Small intestine (tissue), 16 donors: Measurements from ENCODE around the gene ATG4C. TPM values are rescaled to one million over a fixed set of nuclear protein-coding genes. Genes with fewer than 3 reads are reported as not detected.
"Not testable (repeated sequence)": the region's sequence is repeated elsewhere in the genome, so short reads cannot be mapped to it uniquely, and the experiment has no call there.

Experiments used
- DNase-seq, 2 donors: peaks; one replicate each; pipeline versions ENCODE4 v3.0.0 to v3.0.0-alpha.2; 2013
- FAIRE-seq: peaks from 2 replicates; lab custom pipeline; 2012; peaks lifted over from hg19 to GRCh38; lab: Jason Lieb, UNC
- H3K27ac ChIP-seq, 3 donors: one replicate each; pipeline ENCODE4 v1.5.1; 2013; ENCODE audit warnings: low read length in 2 of 3, mild to moderate bottlenecking in 2 of 3, control low read depth in 1 of 3, inconsistent platforms in 1 of 3, low read depth in 1 of 3, moderate library complexity in 1 of 3
- H3K27me3 ChIP-seq, 3 donors: one replicate each; pipeline ENCODE4 v1.6.1; 2013; ENCODE audit warnings: low read length in 3 of 3, inconsistent platforms in 1 of 3; ENCODE audit not compliant: control insufficient read depth in 3 of 3, insufficient read depth in 3 of 3
- H3K36me3 ChIP-seq, 3 donors: one replicate each; pipeline ENCODE4 v1.6.1; 2013; ENCODE audit warnings: low read length in 3 of 3, inconsistent platforms in 1 of 3, low read depth in 1 of 3, mild to moderate bottlenecking in 1 of 3, moderate library complexity in 1 of 3; ENCODE audit not compliant: control insufficient read depth in 3 of 3, insufficient read depth in 2 of 3
- H3K4me1 ChIP-seq, 3 donors: one replicate each; pipeline ENCODE4 v1.6.1; 2013; ENCODE audit warnings: low read length in 2 of 3, inconsistent platforms in 1 of 3, low read depth in 1 of 3, mild to moderate bottlenecking in 1 of 3, moderate library complexity in 1 of 3; ENCODE audit not compliant: control insufficient read depth in 3 of 3, insufficient read depth in 2 of 3
- H3K4me3 ChIP-seq, 3 donors: one replicate each; pipeline ENCODE4 v1.5.1; 2013; ENCODE audit warnings: low read length in 3 of 3, control low read depth in 1 of 3, inconsistent platforms in 1 of 3, low read depth in 1 of 3, mild to moderate bottlenecking in 1 of 3, moderate library complexity in 1 of 3
- H3K9me3 ChIP-seq, 2 donors: one replicate each; pipeline ENCODE4 v1.6.1; 2013; ENCODE audit warnings: low read depth in 1 of 2, low read length in 1 of 2; ENCODE audit not compliant: control insufficient read depth in 2 of 2, insufficient read depth in 1 of 2
- WGBS, 3 donors: extraction: QIAGEN DNeasy Blood & Tissue Kit; methylation state at CpG; one replicate each; pipeline ENCODE4 v1.1.7; 2013; 5-methylcytosine and 5-hydroxymethylcytosine counted together
- long read RNA-seq, 10 donors: transcript quantifications; one replicate each; lab custom pipeline, GENCODE V29; 2026
- polyA plus RNA-seq, 4 donors: library from polyadenylated mRNA; stranded (reverse) in 3 of 4; unstranded in 1 of 4; fragments of 200-250 nt in 3 of 4; fragments of 120-200 nt in 1 of 4; gene quantifications; one replicate each; pipeline versions ENCODE4 v1.2.1 to v1.2.3, GENCODE V29; 2013
- donor health status: healthy with polysubstance abuse.
- donor health status: control.
- donor health status: control.
- donor health status: Bipolar disorder and iron deficiency.
- donor health status: healthy.

Gene ATG4C, protein sequence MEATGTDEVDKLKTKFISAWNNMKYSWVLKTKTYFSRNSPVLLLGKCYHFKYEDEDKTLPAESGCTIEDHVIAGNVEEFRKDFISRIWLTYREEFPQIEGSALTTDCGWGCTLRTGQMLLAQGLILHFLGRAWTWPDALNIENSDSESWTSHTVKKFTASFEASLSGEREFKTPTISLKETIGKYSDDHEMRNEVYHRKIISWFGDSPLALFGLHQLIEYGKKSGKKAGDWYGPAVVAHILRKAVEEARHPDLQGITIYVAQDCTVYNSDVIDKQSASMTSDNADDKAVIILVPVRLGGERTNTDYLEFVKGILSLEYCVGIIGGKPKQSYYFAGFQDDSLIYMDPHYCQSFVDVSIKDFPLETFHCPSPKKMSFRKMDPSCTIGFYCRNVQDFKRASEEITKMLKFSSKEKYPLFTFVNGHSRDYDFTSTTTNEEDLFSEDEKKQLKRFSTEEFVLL
- polyA plus RNA-seq = 1 to 10 TPM; 2.7 to 8.4 (median 5.9) TPM
- long read RNA-seq, donor 1 = 0 reads
- long read RNA-seq, donor 2, partial matches to known transcripts = 0 of 1 reads
- long read RNA-seq, donor 2, other reads (novel, unspliced or antisense) = 0 of 1 reads
- long read RNA-seq, donor 3, partial matches to known transcripts = 0 of 1 reads
- long read RNA-seq, donor 3, other reads (novel, unspliced or antisense) = 0 of 1 reads
- long read RNA-seq, donor 4 = 0 reads
- long read RNA-seq, donor 5 = 0 reads
- long read RNA-seq, donor 6, partial matches to known transcripts = 0 of 1 reads
- long read RNA-seq, donor 6, other reads (novel, unspliced or antisense) = 0 of 1 reads
- long read RNA-seq, donor 7 = 0 reads
- long read RNA-seq, donor 8, partial matches to known transcripts = 0 of 1 reads
- long read RNA-seq, donor 8, other reads (novel, unspliced or antisense) = 0 of 1 reads
- long read RNA-seq, donor 9 = 0 reads
- long read RNA-seq, donor 10, partial matches to known transcripts = 0 of 3 reads
- long read RNA-seq, donor 10, other reads (novel, unspliced or antisense) = 0 of 3 reads

GRCh38 chr1:62783736-62784508 is at the start of gene ATG4C:
Gene ATG4C (plus strand): TSS chr1:62784132. CDS start chr1:62803787, 19,655 bp downstream.
- no peaks in the 10 kb centered on the region for H3K27me3 ChIP-seq
- H3K9me3 ChIP-seq = no peaks in the 10 kb centered on the region
- peak within 1 kb of the TSS; percentile 90 to 98 (median 91) for H3K27ac ChIP-seq
- DNase-seq (peak; percentile 98 to 99), FAIRE-seq (peak; percentile 75)
- 0% methylated on average over 38 of the region's 38 CpGs for WGBS, 3 donors
- peaks cover 0 to 7% (median 0%) of the 10 kb centered on the region in 3 donors for H3K4me1 ChIP-seq
- H3K36me3 ChIP-seq = no peaks in the 10 kb centered on the region
- H3K4me3 ChIP-seq = peak within 1 kb of the TSS; percentile 48 to 99 (median 70)

- FAIRE-seq = no peak
Observed at GRCh38 chr1:62735491-62736171, 48.3 kb upstream of the ATG4C start.

GRCh38 chr1:62740701-62741100 is 43.2 kb upstream of the ATG4C start:
- not testable (repeated sequence) for H3K9me3 ChIP-seq, H3K27ac ChIP-seq, H3K4me3 ChIP-seq, H3K4me1 ChIP-seq, H3K36me3 ChIP-seq, H3K27me3 ChIP-seq, FAIRE-seq, DNase-seq
- 64 to 75% (median 65%) methylated on average over 3 of the region's 3 CpGs for WGBS, 3 donors

More at GRCh38 chr1:62735491-62736171, 48.3 kb upstream of the ATG4C start:
- 71 to 92% (median 91%) methylated on average over 3 of the region's 3 CpGs for WGBS, 3 donors
- Histone ChIP-seq H3K4me1 (peaks cover 0 to 9% (median 0%) of the 10 kb centered on the region in 3 donors), H3K4me3 (no peak overlapping the region), H3K27ac (no peak overlapping the region), H3K27me3 (no peaks in the 10 kb centered on the region), H3K9me3 (no peaks in the 10 kb centered on the region), H3K36me3 (no peaks in the 10 kb centered on the region)
- no peak for DNase-seq

DNA sequence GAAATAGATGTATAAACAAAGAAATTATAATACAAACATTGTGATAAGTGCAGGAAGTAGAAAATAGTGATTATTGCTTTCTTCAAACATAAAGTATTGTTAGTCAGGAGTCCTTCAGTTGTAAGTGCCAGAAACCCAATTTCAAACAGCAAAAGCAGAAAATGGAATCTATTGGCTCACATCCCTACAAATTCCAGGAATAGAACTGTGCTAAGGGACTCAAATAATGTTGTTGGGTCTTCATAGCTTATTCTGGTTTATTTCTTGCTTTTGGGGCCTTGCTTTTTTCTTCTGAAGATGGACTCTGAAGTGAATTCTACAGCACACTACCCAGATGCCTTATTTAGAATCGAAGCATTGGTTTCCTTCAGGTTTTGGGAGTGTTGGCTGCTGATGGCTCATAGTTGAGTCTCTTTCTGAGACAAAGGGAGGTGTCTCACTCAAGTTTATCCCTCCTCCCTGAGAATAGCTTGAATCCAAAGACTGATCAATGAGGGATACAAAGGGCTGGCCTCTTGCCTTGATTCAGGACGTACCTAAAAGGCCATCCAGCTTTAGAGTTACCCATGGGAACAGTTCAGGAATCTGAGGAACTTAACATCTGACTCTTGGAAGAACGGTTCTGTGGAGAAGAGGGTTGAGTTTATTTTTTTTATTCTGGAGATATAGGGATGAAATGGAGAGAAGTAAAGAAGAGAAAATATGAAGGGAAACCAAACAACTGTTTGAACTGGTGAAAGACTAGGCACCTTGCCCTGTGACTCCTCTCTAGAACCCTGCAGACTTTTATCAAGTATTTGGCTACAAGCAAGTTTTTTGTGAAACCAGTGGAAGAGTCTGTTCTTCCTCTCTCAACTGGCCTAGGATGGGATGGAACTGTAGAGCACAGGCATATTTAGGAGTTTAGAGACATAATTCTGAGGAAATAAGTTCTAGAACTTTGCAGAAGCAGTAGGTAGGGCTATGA is 39.0 kb upstream of the ATG4C start:
- Histone ChIP-seq H3K36me3 (no peaks in the 10 kb centered on the region), H3K27ac (no peak overlapping the region), H3K27me3 (no peaks in the 10 kb centered on the region), H3K9me3 (peaks cover 0 to 5% of the 10 kb centered on the region in 2 donors), H3K4me3 (no peak overlapping the region), H3K4me1 (no peaks in the 10 kb centered on the region)
- no peak for DNase-seq
- 43 to 65% (median 59%) methylated on average over 3 of the region's 3 CpGs for WGBS, 3 donors
- FAIRE-seq = no peak

DNA sequence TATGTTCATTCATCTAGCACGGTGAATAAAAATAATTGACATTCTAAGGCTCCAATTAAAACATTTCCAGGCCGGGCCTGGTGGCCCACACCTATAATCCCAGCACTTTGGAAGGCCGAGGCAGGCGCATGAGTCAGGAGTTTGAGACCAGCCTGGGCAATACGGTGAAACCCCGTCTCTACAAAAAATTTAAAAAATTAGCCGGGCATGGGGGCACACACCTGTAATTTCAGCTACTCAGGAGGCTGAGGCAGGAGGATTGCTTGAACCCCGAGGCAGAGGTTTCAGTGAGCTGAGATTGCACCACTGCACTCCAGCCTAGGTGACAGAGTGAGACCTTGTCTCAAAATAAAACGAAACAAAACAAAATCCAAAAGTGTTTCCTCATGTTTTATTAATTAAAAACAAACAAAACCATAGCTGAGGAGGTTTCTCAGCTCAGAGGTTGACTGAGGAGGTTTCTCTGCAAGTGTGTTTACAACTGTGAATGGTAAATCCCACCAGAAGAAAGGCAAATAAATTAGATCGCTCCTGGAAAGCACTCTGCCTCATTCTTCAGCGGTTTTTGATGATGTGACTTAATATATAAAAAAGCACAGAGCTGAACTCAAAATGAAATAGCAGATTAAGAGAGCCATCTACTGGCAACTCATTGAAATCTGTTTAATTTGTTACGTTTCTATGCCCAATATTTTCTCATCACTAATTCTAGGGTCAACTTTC is 37.7 kb upstream of the ATG4C start:
- H3K27ac ChIP-seq = no peak overlapping the region
- H3K27me3 ChIP-seq = no peaks in the 10 kb centered on the region
- H3K4me3 ChIP-seq = no peak overlapping the region
- FAIRE-seq (peak; percentile 72), DNase-seq (peak; percentile 47 to 54)
- 59 to 62% (median 61%) methylated on average over 12 of the region's 12 CpGs for WGBS, 3 donors
- peaks cover 0 to 5% of the 10 kb centered on the region in 2 donors for H3K9me3 ChIP-seq
- no peaks in the 10 kb centered on the region for H3K4me1 ChIP-seq
- H3K36me3 ChIP-seq = no peaks in the 10 kb centered on the region

DNA sequence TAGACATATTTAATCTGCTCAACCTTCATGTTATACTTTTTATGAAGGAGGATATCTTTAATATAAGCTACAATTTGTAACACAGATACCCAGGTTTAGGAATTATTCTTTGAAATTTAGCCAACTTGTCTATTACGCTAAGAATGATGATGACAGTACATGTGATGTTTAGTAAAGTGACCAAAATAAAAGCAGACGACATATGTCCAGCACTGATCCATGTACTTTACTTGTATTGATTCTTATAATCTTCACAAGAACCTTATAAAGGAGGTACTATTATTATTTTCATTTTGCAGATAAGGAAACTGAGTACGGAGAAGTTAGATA is 37.2 kb upstream of the ATG4C start:
- Histone ChIP-seq H3K4me3 (no peak overlapping the region), H3K27ac (no peak overlapping the region), H3K9me3 (peaks cover 0 to 5% of the 10 kb centered on the region in 2 donors), H3K36me3 (no peaks in the 10 kb centered on the region), H3K27me3 (no peaks in the 10 kb centered on the region), H3K4me1 (no peaks in the 10 kb centered on the region)
- DNase-seq (no peak), FAIRE-seq (no peak)
- WGBS, 3 donors = 32 to 54% (median 47%) methylated on average over 3 of the region's 3 CpGs
